K562 (cell line): ENCODE results near the gene UCKL1. TPM values are rescaled to one million over a fixed set of nuclear protein-coding genes. Genes with fewer than 3 reads are reported as not detected.
A peak's percentile ranks its signal among the peaks of the same experiment; 100 is the strongest.

Experiments
- ARID3A ChIP-seq: IDR thresholded peaks from 2 replicates; pipeline ENCODE4 v1.6.1; 2012; ENCODE audit warnings: low read depth, low read length, improper control_type of control experiment, borderline replicate concordance
- E2F6 ChIP-seq, 2 experiments: IDR thresholded peaks; 2 replicates each; pipeline ENCODE4 v1.6.1; 2011; ENCODE audit warnings: borderline replicate concordance in 1 of 2, control low read depth in 1 of 2, low read depth in 1 of 2, low read length in 1 of 2, mild to moderate bottlenecking in 1 of 2, mixed read lengths in 1 of 2, moderate library complexity in 1 of 2; ENCODE audit not compliant: insufficient read depth in 1 of 2, insufficient read length in 1 of 2, poor library complexity in 1 of 2, severe bottlenecking in 1 of 2; ENCODE audit errors: extremely low read depth in 1 of 2
- HNRNPLL ChIP-seq: fragments of 200-400 bp; formaldehyde crosslinking; IDR thresholded peaks from 2 replicates; pipeline ENCODE4 v1.6.1; 2017; ENCODE audit warnings: low read length, low read depth, mild to moderate bottlenecking; ENCODE audit not compliant: poor library complexity, severe bottlenecking
- PTTG1 ChIP-seq: fragments of 450-650 bp; IDR thresholded peaks from 2 replicates; pipeline ENCODE4 v1.6.1; 2016; ENCODE audit warnings: low read depth, mild to moderate bottlenecking, missing genetic modification characterization, missing compliant biosample characterization
- ZBTB12 ChIP-seq: fragments of 250-450 bp; sonication (Bioruptor Pico); IDR thresholded peaks from 2 replicates; pipeline ENCODE4 v1.4.0; 2020
- ZBTB26 ChIP-seq: fragments of 450-650 bp; formaldehyde crosslinking; IDR thresholded peaks from 2 replicates; pipeline ENCODE4 v1.4.0; 2022; ENCODE audit warnings: missing genetic modification characterization
- ZC3H11A ChIP-seq: IDR thresholded peaks from 2 replicates; pipeline ENCODE4 v1.6.1; 2012; ENCODE audit warnings: low read depth, low read length, improper control_type of control experiment
- ZNF280B ChIP-seq: fragments of 250-450 bp; sonication (Bioruptor Pico); IDR thresholded peaks from 2 replicates; pipeline ENCODE4 v1.5.1; 2021; ENCODE audit warnings: mild to moderate bottlenecking
- ZNF407 ChIP-seq: fragments of 450-650 bp; IDR thresholded peaks from 2 replicates; pipeline ENCODE4 v1.6.1; 2016; ENCODE audit warnings: low read depth
- polyA plus RNA-seq, 8 experiments: library from polyadenylated mRNA; depleted of rRNA in 4 of 8; stranded (reverse) in 5 of 8; unstranded in 3 of 8; fragments of >200 nt; fragmentation: Nextera tagmentation in 2 of 8; fragmentation: Illumina TruSeq in 1 of 8; extraction: Ambion mirVana in 2 of 8; extraction: Trizol in 1 of 8; gene quantifications; 2 replicates each; pipeline versions ENCODE4 v1.2.1 to v1.2.3, GENCODE V29; 2011 to 2014; ENCODE audit warnings: inconsistent platforms in 1 of 8, missing spikeins in 1 of 8
- total RNA-seq, 7 experiments: library from RNA; depleted of rRNA in 6 of 7; stranded (reverse); fragments of >200 nt in 6 of 7; fragmentation: Illumina TruSeq in 2 of 7; extraction: Trizol in 2 of 7; gene quantifications; 2 replicates each; pipeline versions ENCODE4 v1.2.1 to v1.2.3, GENCODE V29; 2011 to 2021; ENCODE audit warnings: low replicate concordance in 1 of 7

The UCKL1 gene
- total and polyA plus RNA-seq, 9 of the 15 experiments (the other 6 are each of a cell fraction or from before 2014, with no cell fraction given): 3.1 to 52.8 (median 24.2) TPM

- TF ChIP-seq ARID3A: no peak
- no peak for TF ChIP-seq ZBTB26 (CRISPR knock-in tag)
- peak; percentile 81 to 93 for TF ChIP-seq E2F6 (IDR thresholded peaks at IDR 0.05; ENCODE audit: borderline replicate concordance in 1 of 2, extremely low read depth in 1 of 2, insufficient read depth in 1 of 2, insufficient read length in 1 of 2, low read depth in 1 of 2, low read length in 1 of 2, poor library complexity in 1 of 2, severe bottlenecking in 1 of 2)
- TF ChIP-seq ZBTB12 (CRISPR knock-in tag): peak; percentile 95
- no peak for TF ChIP-seq ZNF280B (CRISPR knock-in tag)
- TF ChIP-seq ZNF407: no peak
- TF ChIP-seq HNRNPLL: peak; percentile 40
- TF ChIP-seq ZC3H11A: no peak
- TF ChIP-seq PTTG1 (tag): no peak
Observed at GRCh38 chr20:63980806-63981728, 24.9 kb upstream of the UCKL1 start, which contains the start of gene PRPF6 (continued).
